ENCODE results near the gene FOXJ3.

FOXJ3 gene

DNA sequence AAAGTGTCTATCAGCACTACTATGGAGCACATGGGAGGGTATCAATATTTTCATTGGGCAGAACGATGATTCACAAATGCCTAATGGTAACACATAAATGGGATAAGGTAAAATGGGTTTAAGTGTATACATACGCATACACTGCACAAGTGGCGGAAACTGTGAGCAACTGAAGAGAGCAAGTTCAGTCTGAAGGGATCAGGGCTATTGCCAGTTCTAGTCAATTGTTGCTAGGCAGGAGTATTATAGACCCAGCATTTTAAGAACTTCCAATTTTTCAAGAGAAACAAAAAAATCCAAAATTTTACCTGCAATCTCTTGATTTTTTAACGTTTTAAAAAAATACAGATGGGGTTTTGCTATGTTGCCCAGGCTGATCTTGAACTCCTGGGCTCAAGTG lies 23.1 kb downstream of the FOXJ3 start:
- no peak for DNase-seq

DNA sequence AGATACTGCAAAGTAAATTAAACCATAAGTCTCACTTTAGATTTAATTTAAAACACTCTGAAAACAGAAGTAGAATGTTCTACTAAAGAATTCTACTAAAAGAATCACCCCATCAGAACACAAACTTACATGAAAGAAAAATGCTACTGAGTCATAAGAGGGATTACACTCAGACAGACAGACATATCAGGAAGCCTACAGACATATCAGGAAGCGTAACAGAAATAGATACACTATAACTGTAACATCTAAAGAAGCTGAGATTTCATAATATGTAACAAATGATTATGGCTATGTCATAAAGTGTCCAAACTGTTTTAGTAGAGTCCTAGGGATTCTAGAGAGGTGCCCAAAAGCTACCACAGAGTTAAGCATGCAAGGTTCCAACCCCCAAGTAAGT lies 23.9 kb downstream of the FOXJ3 start:
- no peak for DNase-seq

DNA sequence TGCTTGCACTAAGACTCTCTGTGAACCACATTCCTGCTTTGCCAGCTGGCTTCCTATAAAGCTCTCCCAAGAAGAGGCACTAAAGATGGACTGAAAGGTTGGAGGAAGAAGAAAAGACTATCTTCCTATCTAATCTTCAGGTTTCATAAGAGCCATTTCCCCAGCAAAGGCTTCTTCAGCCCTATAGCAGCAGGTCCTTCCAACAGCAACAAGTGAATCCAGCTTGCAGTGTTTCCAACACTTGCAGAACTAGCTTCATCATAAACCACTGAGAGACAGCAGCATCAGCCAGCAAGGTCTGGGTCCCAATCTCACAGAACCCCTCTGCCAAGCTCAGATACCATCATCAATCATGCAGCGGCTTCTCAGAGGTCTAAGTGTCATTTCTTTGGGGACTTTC lies 28.1 kb downstream of the FOXJ3 start:
- DNase-seq = no peak

DNA sequence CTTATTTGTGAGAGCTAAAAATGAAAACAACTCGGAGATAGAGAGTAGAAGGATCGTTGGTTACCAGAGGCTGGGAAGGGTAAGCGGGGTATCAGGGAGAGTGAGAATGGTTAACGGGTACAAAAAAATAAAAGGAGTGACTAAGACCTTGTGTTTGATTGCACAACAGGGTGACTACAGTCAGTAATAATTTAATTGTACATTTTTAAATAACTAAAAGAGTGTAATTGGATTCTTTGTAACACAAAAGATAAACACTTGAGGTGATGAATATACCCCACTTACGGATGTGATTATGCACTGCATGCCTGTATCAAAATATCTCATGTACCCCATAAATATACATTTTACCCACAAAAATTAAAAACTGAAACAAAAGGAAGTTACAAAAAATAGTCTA lies 29.4 kb downstream of the FOXJ3 start:
- DNase-seq = no peak

DNA sequence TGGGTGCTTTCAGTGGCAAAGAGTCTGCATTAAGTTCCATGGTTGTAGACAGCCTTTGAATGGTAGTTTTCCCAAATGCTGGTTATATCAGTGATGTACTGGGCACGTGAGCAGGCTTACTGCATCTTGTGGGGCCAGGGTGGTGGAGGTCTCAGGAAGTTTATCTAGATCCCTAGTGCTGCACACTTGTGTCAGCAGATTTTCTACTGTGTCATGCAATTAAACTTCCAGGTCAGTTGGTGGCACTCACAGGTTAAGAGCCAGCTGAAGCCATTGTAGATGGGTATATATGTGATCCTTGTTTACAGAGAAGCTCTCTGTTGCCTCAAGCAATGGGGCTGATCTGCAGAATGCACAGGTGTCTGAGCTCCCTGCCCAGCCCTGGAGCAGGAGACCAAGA lies 33.0 kb downstream of the FOXJ3 start:
- no peak for DNase-seq

DNA sequence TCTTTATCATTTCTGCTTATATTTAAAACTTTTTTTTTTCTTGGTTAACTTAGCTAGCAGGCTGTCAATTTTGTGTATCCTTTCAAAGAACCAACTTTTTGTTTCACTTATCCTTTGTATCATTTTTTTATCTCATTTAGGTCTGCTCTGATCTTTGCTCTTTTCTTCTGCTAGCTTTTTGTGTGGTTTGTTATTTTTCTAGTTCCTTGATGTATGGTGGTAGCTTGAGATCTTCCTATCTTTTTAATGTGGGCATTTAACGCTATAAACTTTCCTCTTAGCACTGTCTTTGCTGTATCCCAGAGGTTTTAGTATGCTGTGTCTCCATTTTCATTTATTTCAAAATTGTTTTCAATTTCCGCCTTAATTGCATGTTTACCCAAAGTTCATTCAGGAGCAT lies 36.5 kb downstream of the FOXJ3 start:
- no peak for DNase-seq

DNA sequence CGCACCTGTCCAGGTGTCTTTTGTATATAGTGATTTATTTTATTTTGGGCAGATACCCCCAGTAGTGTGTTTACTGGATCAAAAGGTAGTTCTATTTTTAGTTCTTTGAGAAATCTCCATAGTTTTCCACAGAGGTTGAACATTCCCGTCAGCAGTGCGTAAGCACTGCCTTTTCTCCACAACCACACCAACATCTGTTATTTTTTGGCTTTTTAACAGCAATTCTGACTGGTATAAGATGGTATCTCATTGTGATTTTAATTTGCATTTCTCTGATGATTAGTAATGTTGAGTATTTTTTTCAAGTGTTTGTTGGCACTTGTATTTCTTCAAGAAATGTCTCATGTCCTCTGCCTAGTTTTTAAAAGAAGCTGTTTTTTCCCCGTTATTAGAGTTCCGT lies 39.2 kb downstream of the FOXJ3 start:
- no peak for DNase-seq

DNA sequence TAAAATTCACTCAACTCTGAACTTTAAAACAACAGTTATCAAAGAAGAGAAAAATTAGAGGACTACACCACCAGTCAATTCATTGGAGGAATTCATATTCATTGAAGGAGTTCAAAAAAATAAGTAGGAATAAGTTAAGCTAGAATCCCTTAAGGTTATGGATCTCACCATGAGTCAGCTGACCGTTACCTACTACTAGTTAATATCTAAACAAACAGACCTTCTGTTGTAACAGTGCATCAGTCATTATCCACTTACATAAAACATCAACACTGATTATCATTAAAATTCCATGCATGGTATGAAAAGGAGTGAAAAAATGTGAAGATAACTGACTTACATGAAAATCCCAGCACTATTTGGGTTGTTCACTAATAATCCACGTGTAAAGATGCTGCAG lies 44.9 kb downstream of the FOXJ3 start:
- no peak for DNase-seq

DNA sequence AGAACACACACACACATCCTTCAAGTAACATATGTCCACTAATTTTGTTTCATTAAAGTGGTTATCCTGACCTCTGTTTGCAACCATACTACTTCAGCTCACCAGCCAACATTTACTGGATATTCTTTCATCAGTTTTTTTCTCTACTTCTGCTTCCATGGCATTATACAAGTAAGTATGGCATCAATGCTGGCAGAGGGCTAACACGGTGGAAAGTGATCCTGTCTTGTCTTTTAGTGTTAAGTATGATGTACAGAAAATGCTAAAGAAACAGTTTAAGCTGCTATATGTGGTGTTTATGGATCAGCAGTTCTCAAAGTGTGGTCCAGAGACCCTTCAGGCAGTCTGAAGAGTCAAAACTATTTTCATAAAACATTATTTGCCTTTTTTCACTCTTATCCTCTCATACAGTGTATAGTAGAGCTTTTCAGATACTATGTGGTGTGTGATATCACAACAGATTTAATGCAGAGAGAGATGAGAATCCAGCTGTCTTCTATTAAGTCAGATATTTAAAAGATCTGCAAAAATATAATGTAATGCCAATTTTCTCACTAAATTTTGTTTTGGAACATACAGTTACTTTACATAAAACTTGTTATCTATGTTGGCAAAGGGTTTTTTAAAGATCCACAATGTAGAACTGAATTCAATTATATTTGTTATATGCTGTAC lies 46.6 kb downstream of the FOXJ3 start:
- DNase-seq = no peak

DNA sequence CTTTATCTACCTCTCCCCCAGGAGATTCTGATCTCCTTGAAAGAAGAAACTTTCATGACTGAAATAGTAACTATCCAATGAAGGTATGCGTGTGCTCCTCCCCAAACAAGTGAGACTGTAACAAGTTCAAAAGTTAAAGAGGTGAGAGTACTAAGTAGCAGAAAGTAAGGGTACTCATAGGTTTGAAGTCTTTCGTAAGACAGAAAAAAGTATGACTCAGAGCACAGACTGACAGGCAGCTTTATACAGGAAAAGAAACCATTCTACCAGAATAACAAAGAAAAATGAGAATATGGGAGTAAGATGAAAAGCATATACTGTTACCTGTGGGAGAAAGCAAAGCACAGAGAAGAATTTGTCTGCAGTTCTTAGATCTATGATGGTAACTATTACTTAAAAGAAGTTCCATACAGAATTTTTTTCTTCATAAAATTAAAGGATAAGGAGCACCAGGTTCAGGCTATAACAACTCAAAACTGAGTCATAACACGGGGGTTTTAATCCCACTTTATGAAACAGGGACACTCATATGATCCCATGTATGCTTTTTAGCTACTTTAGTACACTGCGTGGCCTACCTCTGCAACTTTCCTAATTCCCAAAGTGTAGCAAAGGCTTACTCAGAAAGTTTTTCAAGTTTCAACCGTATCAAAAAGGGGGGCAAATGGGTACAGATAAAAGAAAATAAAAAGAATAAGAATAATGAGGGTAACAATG lies 52.0 kb downstream of the FOXJ3 start:
- no peak for DNase-seq

DNA sequence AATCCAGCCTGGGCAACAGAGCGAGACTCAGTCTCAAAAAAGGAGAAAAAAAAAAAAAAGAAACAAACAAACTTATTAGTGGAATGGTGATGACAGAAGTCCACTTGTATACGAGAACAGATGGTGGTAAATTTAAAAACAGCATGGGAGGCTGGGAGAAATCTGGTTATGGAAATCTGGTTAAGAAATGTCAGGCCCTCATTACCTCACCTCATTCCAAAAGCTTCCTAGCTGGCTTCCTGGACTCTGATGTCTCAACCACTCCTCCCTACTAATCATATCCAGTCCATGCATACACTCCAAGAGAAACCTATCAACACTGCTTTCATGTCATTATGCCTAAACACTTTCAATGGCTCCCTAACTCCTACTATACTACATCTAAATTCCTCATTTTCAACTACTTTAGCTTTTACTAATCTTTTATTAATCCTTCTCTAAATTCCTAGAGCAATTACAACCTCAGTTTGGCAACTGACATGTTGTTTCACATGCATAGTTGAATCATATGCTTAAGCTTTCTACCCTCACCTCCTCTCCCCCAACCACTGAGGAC lies 52.9 kb downstream of the FOXJ3 start:
- DNase-seq = no peak

DNA sequence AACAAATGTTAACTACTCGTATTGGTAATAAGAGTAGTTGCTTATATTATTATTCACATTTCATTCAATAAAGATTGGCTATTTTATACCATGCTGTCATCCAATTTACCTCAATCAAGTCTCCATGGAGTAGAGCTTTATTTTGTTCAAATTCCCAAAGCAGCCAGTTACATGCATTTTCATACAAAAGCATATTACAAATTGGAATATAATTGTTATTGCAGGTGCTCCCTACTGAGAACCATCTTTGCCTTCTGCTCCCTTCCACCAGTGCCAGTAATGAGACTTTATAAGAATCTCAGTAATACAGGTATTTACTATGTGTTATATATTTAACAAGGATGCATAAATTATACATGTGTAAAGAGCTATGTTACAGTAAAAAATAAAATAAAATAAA lies 54.2 kb downstream of the FOXJ3 start:
- DNase-seq = no peak

DNA sequence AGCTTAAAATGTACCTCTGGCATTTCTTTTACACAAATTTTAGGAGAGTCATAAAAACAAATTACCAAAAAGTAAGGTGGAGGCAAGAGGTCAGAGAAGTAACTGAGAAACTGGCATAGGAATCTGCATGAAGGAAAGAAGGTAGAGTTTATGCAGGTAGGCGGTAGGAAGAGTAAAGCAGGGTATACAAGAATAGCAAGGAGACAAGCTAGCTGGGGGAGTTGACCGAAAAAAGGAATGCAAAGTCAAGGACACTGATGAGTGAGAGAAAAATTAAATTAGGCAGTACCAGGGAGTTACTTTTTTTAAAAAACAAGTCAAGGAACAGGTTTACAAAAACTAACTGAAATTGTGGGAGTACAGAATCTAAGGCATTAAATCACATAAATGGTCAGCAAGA lies 56.0 kb downstream of the FOXJ3 start:
- DNase-seq = no peak

DNA sequence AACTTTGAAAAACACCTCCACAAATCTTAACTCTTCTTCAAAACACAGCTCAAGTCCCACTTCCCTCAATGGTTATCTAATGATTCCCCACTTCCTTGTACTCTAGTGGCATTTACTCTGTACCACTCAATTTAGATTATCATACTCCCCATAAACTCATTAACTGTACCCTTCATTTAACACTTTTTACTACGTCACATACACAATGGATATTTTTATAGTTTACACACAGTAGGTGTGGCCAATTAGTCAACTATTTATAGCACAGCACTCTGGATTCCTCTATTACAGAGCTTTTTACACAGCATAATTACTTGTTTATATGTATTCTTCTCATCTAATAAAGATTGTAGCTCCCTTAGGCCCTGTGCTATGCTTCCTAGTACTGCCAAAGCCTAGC lies 62.1 kb downstream of the FOXJ3 start:
- no peak for DNase-seq

DNA sequence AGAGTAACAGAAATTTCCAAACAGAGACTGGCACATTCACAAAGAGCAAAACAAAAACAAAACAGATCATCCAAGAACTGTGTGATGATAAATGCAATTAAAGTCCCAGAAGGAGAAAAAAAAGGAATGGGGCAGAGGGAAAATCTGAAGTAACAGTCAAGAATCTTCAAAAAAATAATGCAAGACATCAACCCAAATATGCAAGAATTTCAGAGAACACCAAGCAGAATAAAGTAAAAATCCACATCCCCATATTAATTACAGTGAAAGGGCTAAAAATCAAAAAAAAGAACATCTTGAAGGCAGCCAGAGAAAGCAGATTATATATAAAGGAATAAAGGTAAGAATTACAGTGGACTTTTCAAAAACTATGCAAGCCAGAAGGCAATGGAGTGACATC lies 67.1 kb downstream of the FOXJ3 start:
- DNase-seq = no peak

DNA sequence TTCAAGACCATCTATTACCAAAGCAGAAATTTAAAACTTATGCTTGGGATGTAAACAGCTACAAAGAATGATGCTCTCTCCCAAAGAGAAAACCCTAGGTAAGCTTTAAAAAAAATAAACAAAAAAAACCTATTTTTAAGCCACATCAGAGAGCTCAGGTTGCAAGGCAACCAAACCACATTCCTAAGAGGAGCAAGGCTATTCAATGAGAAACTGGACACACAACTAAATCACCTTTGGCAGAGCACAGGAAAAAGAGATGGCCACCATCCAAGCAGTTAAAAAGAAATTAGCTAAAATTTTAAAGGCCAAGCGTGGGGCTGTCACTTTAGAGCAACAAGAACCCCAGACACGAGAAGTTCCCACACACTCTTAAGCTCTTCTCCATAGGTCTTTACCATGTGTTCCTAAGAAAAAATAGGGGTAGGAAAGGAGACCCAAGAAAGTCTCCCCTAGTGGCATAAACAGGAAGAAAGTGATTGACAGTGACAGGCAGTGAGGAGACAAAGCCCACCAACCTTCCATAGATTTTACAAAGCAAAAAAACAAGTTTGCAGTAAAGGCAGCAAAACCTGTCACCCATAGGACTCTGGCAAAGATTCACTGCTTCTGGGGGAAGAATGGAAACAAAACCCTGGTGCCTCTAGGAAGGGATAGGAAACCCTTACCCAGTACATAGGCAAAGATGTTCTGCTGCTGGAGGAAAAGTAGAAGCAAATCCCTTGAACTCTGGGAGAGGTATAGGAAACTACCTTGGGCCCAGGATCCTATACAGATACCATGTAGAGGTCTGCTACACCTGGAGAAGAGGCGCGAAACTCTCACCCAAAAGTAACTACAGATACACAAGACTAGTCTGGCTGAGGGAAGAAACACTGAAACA lies 68.5 kb downstream of the FOXJ3 start:
- no peak for DNase-seq

DNA sequence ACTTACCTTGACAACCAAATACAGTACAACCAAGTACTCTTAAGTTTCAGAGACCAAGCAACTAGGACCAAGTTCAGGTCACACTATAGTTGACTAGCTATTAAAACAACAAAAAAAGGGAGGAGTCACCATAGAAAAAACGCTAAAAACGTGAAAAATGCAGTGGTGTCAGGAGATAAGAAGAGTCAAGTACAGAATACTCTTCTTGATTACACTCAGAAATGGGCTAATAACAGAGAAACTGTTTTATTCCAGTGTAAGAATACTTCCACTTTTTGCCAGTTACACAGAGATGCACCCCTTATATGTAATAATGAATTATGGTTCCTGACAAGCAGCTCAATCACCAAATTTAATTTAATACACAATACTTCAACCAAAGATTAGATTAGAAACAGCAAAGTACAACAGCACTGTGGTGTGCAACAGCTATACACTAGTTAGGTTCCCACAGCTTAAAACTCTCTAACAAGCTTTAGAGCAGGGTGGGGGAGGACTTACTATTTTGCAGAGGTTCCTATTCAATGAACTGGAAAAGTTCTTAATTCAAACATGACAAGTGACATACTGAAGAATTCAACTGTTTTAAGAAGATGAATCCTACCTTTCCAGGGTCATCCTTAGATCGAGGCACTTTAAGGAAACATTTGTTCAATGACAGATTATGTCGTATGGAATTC lies 70.4 kb downstream of the FOXJ3 start:
- no peak for DNase-seq

DNA sequence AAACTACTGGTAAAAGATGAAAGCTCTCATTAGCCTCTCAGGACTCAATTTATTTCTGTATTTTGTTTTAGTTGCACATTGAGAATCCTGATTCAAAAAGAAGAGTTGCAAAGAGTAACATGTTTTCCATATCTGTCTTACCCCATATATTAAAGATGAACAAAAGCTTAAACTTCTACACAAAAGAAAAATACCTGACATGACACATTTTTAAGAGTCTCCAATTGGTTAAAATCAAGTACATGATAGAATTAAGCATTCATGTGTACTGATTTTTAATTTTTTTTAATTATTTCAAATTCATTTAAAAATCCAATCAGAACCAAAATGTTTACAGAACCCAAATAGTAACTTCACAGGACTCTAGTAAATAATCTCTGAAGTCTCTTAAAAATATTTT lies 72.0 kb downstream of the FOXJ3 start:
- no peak for DNase-seq

DNA sequence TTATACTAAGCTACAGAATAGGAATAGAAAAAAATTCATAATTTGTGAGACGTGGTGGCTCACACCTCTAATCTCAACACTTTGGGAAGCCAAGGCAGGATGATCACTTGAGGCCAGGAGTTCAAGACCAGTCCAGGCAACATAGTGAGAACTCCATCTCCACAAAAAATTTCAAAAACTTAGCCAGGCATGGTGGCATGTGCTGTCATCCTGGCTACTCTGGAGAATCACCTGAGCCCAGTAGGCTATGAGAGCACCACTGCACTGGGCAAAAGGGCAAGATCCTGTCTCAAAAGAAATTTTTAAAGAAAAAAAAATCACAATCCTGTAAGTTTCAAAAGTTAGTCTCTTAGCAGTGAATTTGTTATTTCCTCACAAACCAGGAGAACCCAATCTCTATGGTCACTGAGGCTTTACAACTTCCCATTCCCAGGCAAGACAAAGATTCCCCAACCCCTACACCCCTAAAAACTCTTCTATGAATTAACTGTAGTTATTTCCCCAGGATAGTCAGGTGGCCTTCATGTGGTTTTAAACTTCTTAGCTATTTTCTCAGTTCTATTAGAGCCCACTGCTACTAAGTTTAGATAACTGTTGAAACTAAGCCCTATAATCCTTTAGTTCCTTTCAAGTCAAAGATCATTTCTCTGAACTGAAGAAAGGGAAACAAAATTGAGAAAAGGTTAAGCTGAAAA lies 74.5 kb downstream of the FOXJ3 start:
- DNase-seq = no peak

DNA sequence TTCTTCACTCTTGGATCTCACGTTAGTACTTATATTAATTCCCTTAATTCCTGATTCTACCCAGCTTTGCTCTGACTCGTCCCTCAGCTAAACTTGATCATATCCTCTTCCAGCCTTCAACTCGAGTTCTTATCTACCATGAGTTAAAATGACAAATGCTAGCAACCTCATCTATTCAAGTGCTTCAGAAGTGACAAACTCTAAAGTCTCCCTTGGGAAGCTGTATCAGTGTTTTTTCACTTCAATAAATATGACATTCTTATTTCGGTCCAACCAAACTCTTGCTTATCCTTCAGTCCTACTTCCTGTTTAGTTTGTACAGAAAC lies 75.3 kb downstream of the FOXJ3 start:
- DNase-seq = peak in 1 of 51 donors; percentile 72

DNA sequence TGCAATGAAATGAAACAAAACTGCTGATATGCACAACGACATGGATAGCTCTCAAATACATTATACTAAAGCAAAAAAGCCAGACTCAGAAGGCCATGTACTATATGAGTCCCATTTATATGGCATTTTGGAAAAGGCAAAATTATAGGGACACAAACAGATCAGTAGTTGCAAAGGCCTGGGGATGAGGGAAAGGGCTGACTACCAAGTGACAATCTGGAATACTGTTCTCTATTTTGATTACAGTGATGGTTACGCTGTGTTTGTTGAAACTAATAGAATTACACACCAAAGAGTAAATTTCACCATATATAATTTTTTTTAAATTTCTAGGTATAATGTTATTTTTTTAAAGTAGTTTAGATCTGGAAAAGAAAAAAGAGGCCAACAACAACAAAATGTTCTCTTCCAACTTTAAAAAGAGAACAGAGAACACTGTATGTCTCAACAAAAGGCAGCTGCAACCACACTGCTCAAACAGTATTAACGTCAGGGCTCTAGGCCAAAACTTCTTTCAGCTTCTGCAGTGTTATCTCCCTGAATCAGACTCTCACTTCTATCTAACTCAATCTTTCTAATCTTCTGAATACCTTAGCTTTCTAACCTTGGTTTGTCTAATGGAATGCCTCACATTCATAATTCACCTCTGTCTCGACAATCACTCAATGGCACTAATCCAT lies 75.8 kb downstream of the FOXJ3 start:
- peak in 16 of 51 donors; percentile 1 to 72 (median 23) for DNase-seq
